GM19035 (cell line): Measurements from ENCODE around the gene MAST4.
"Not testable (repeated sequence)": the region's sequence is repeated elsewhere in the genome, so short reads cannot be mapped to it uniquely, and the experiment has no call there.

Source experiments
- ATAC-seq: cut with Tn5 transposase; IDR thresholded peaks from one replicate; pipeline ENCODE4 v1.9.1; 2021; ENCODE audit not compliant: unreplicated experiment

Gene MAST4

GRCh38 chr5:67102708-67103107 is 506.5 kb downstream of the MAST4 start:
- no peak for ATAC-seq

GRCh38 chr5:67104859-67105258 is 508.7 kb downstream of the MAST4 start:
- no peak for ATAC-seq

GRCh38 chr5:67105270-67105669 is 509.1 kb downstream of the MAST4 start:
- no peak for ATAC-seq

GRCh38 chr5:67106626-67107342 is 510.6 kb downstream of the MAST4 start:
- no peak for ATAC-seq

GRCh38 chr5:67111779-67112178 is 515.6 kb downstream of the MAST4 start:
- ATAC-seq = no peak

GRCh38 chr5:67115246-67115645 is 519.1 kb downstream of the MAST4 start:
- no peak for ATAC-seq

GRCh38 chr5:67115817-67116216 is 519.6 kb downstream of the MAST4 start:
- ATAC-seq = no peak

GRCh38 chr5:67118050-67118620 is 521.9 kb downstream of the MAST4 start:
- ATAC-seq = no peak

- ATAC-seq = no peak
Observed at GRCh38 chr5:67119010-67119409, 522.8 kb downstream of the MAST4 start.

GRCh38 chr5:67120032-67120431 is 523.8 kb downstream of the MAST4 start:
- ATAC-seq = no peak

GRCh38 chr5:67123819-67124218 is 527.6 kb downstream of the MAST4 start:
- no peak for ATAC-seq

GRCh38 chr5:67124556-67124955 is 528.4 kb downstream of the MAST4 start:
- ATAC-seq = no peak

- ATAC-seq = not testable (repeated sequence)
Observed at GRCh38 chr5:67127347-67127895, 531.2 kb downstream of the MAST4 start.

- ATAC-seq = no peak
Observed at GRCh38 chr5:67129768-67130167, 533.6 kb downstream of the MAST4 start.

GRCh38 chr5:67133217-67133616 is 537.0 kb downstream of the MAST4 start:
- no peak for ATAC-seq

- no peak for ATAC-seq
Observed at GRCh38 chr5:67133776-67134175, 537.6 kb downstream of the MAST4 start.

GRCh38 chr5:67135381-67135984 is 539.3 kb downstream of the MAST4 start:
- no peak for ATAC-seq

- ATAC-seq = no peak
Observed at GRCh38 chr5:67139030-67139429, 542.8 kb downstream of the MAST4 start.

GRCh38 chr5:67140413-67140812 is 544.2 kb downstream of the MAST4 start:
- no peak for ATAC-seq

- ATAC-seq = no peak
Observed at GRCh38 chr5:67141644-67142043, 545.5 kb downstream of the MAST4 start.

- ATAC-seq = no peak
Observed at GRCh38 chr5:67142816-67143215, 546.6 kb downstream of the MAST4 start.

GRCh38 chr5:67143549-67143948 is 547.4 kb downstream of the MAST4 start:
- ATAC-seq = no peak
